SJSA1 (cell line): ENCODE measurements around the gene SETD3. TPM values are rescaled to one million over a fixed set of nuclear protein-coding genes. Genes with fewer than 3 reads are reported as not detected.

Experiments used
- DNase-seq, 2 experiments: peaks; one replicate each; pipeline ENCODE4 v3.0.0-alpha.2; 2015 to 2020; ENCODE audit warnings: low spot score in 2 of 2, low read depth in 1 of 2
- H3K27ac ChIP-seq: fragments of 250-450 bp; sonication (Bioruptor Pico); 2 replicates; pipeline ENCODE4 v1.5.1; 2020; ENCODE audit warnings: mild to moderate bottlenecking, moderate library complexity
- H3K27me3 ChIP-seq: fragments of 250-450 bp; sonication (Bioruptor Pico); replicated peaks from 2 replicates; pipeline ENCODE4 v1.5.1; 2020; ENCODE audit warnings: mild to moderate bottlenecking, moderate library complexity
- H3K36me3 ChIP-seq: fragments of 250-450 bp; sonication (Bioruptor Pico); 2 replicates; pipeline ENCODE4 v1.5.1; 2020; ENCODE audit warnings: mild to moderate bottlenecking
- H3K4me1 ChIP-seq: fragments of 250-450 bp; sonication (Bioruptor Pico); replicated peaks from 2 replicates; pipeline ENCODE4 v1.6.1; 2021; ENCODE audit warnings: mild to moderate bottlenecking
- H3K4me3 ChIP-seq: fragments of 250-450 bp; sonication (Bioruptor Pico); 2 replicates; pipeline ENCODE4 v1.5.1; 2020; ENCODE audit warnings: mild to moderate bottlenecking
- H3K9me3 ChIP-seq: fragments of 250-450 bp; sonication (Bioruptor Pico); replicated peaks from 2 replicates; pipeline ENCODE4 v1.5.1; 2020; ENCODE audit warnings: mild to moderate bottlenecking
- total RNA-seq: library from RNA; depleted of rRNA; stranded (reverse); fragments of >200 nt; shearing (Covaris generic); gene quantifications from 2 replicates; pipeline ENCODE4 v1.2.3, GENCODE V29; 2014

The SETD3 gene
- total RNA-seq, 1 experiment from 2014 or later: 71.0 TPM

DNA sequence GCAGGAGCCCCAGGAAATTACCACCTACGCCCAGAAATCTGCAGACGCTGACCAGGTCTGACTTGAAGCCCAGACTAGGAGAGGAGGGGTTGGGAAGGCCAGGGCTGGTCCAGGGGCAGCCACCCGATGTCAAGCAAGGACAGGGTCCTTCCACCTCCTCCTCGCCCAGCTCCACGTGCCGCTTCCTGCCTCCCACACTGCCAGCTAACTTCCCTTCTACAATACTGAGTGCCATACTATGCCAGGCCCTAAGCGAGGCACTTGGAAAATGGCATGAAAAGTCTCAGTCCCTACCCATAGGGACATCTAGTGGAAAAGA is 71.7 kb downstream of the SETD3 start:
- Histone ChIP-seq H3K36me3 (peaks cover 11% of the 10 kb centered on the region; the same call in 1 of the 2 replicates), H3K27ac (no peak overlapping the region), H3K27me3 (no peaks in the 10 kb centered on the region), H3K4me3 (no peak overlapping the region), H3K9me3 (no peaks in the 10 kb centered on the region), H3K4me1 (no peaks in the 10 kb centered on the region)
- DNase-seq: no peak

GRCh38 chr14:99408286-99408970 is 72.2 kb downstream of the SETD3 start:
- no peaks in the 10 kb centered on the region for H3K9me3 ChIP-seq
- H3K27me3 ChIP-seq: no peaks in the 10 kb centered on the region
- no peaks in the 10 kb centered on the region for H3K4me1 ChIP-seq
- no peak overlapping the region for H3K4me3 ChIP-seq
- no peak overlapping the region for H3K27ac ChIP-seq
- no peak for DNase-seq
- H3K36me3 ChIP-seq: peaks cover 7% of the 10 kb centered on the region; the same call in 1 of the 2 replicates

- no peaks in the 10 kb centered on the region for H3K27me3 ChIP-seq
- no peak overlapping the region for H3K4me3 ChIP-seq
- no peak overlapping the region for H3K27ac ChIP-seq
- H3K4me1 ChIP-seq: no peaks in the 10 kb centered on the region
- H3K9me3 ChIP-seq: no peaks in the 10 kb centered on the region
- DNase-seq: no peak
- peaks cover 6% of the 10 kb centered on the region; the same call in 1 of the 2 replicates for H3K36me3 ChIP-seq
These were observed 73.2 kb downstream of the SETD3 start for GRCh38 chr14:99407416-99407815.

GRCh38 chr14:99402950-99403349 is 77.7 kb downstream of the SETD3 start:
- Histone ChIP-seq H3K27me3 (no peaks in the 10 kb centered on the region), H3K4me1 (no peaks in the 10 kb centered on the region), H3K9me3 (no peaks in the 10 kb centered on the region), H3K4me3 (no peak overlapping the region), H3K27ac (no peak overlapping the region), H3K36me3 (peaks cover 23% of the 10 kb centered on the region)
- no peak for DNase-seq

DNA sequence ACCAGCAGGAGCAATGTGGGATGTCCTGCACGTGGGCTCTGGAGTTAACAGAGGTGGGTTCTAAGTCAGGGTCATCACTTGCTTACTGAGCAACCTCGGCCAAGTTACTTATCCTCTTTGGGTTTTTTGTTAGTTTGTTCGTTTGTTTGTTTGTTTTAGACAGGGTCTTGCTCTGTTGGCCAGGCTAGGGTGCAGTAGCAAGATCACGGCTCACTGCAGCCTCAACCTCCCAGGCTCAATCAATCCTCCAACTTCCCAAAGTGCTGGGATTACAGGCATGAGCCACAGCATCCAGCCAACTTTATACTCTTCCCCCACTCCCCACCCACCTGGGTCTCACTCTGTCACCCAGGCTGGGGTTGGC is 78.4 kb downstream of the SETD3 start:
- Histone ChIP-seq H3K27me3 (no peaks in the 10 kb centered on the region), H3K4me3 (no peak overlapping the region), H3K9me3 (no peaks in the 10 kb centered on the region), H3K36me3 (peaks cover 23% of the 10 kb centered on the region), H3K4me1 (no peaks in the 10 kb centered on the region), H3K27ac (no peak overlapping the region)
- DNase-seq: no peak

DNA sequence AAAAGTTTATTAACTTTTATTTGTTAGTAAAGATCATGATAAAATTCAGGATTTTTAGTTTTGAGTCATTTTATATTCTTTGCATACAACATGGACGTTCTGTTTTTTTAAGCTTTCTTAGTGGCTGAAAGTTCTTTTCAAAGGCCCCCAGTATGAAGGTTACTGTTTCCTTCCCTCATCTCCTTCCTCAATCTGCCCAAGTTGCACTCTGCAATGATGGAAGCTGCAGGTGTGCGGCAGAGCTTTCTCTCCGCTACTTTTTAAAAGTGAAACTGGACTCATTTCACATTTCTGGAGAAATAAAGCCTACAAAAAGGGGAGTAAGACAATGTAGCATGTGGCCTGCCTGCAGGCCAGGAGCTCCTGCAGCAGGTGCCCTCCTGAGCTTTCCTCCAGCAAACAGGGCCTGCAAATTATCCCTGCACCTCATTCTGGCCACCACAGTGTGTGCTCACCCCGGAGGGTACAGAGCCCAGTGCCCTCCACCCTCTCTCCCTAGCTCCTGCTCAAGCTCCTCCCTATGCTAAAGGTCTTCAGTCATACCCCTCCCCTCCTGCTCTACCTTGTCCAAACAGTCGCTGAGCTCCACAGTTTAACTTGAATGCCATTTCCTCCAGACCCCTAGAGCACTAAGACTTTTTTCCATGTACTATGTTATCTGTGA is 78.9 kb downstream of the SETD3 start:
- Histone ChIP-seq H3K4me1 (no peaks in the 10 kb centered on the region), H3K9me3 (no peaks in the 10 kb centered on the region), H3K4me3 (no peak overlapping the region), H3K36me3 (peaks cover 23% of the 10 kb centered on the region), H3K27me3 (no peaks in the 10 kb centered on the region), H3K27ac (no peak overlapping the region)
- DNase-seq: no peak

DNA sequence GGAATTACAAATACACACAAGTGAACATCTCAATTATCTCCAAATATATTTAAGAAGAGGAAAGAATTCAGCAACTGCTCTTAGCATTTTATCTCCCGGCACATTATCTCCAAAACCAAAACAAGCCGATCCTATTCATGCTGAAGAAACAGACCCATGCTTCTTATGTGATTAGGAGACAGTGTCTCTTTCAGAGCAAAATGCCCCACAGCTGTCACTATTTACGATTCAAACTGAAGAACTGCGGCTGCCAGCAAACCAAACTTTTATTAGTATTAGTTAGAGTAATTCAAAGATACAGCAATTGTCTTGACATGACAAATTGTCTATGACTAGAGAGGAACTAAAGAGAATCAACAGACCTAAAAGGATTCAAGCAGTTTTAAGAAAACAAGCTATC is 79.4 kb downstream of the SETD3 start:
- DNase-seq: no peak
- Histone ChIP-seq H3K4me1 (no peaks in the 10 kb centered on the region; the same call in 1 of the 2 replicates), H3K9me3 (no peaks in the 10 kb centered on the region), H3K36me3 (peaks cover 23% of the 10 kb centered on the region), H3K4me3 (no peak overlapping the region), H3K27ac (no peak overlapping the region), H3K27me3 (no peaks in the 10 kb centered on the region)

DNA sequence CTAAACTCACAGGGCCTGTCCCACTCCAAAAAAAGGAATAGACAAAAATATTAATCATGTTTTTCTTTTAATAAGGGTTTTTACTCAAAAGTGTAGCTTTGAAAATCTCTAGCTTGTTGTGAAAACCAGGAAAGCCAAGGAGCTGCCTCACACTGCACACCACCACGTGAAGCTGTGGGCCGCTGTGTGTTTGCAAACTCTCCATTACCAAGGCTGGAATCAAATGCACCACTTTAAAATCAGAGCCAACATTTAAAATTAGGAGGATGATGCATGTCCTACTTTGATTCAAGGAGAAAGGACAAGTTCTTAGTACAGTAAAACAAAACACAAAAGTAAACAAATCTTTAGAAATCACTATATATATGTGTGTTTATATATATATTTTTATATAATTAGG is 83.0 kb downstream of the SETD3 start:
- Histone ChIP-seq H3K4me3 (no peak overlapping the region), H3K27me3 (no peaks in the 10 kb centered on the region), H3K9me3 (no peaks in the 10 kb centered on the region), H3K36me3 (peaks cover 17% of the 10 kb centered on the region), H3K4me1 (no peaks in the 10 kb centered on the region; the same call in 1 of the 2 replicates), H3K27ac (no peak overlapping the region)
- DNase-seq: no peak

DNA sequence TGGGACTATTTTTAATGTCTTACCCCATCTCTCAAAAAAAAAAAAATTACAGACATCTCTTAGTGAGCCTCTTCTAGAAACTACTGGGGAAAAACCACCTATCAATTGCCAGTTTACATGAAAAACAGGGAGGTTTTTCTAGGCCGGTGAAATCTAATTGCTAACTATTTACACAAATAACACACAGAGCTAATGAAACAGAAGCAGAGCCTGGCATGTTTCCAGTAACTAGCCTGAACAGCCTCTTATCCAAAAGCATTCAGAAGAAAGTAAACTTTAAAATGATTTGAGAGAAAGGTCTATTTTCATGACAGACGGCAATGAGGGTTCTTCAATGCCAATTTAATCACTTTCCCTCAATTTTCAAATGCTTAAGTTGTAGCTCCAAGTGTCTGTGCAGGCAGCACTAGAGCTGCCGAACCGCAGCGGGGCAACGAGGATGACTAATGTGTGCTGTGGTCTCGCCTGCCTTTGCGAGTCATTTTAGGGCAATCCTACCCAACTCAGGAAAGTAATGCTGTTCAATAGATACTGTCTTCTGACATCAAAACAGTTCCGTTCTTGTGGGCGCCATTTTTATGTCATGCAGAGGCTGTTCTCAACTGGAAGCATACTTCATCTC is 84.6 kb downstream of the SETD3 start:
- peak in 1 of 2 experiments; percentile 19 for DNase-seq
- Histone ChIP-seq H3K27ac (no peak overlapping the region), H3K9me3 (no peaks in the 10 kb centered on the region), H3K4me3 (no peak overlapping the region), H3K4me1 (no peaks in the 10 kb centered on the region; the same call in 1 of the 2 replicates), H3K27me3 (no peaks in the 10 kb centered on the region), H3K36me3 (peaks cover 17% of the 10 kb centered on the region)

DNA sequence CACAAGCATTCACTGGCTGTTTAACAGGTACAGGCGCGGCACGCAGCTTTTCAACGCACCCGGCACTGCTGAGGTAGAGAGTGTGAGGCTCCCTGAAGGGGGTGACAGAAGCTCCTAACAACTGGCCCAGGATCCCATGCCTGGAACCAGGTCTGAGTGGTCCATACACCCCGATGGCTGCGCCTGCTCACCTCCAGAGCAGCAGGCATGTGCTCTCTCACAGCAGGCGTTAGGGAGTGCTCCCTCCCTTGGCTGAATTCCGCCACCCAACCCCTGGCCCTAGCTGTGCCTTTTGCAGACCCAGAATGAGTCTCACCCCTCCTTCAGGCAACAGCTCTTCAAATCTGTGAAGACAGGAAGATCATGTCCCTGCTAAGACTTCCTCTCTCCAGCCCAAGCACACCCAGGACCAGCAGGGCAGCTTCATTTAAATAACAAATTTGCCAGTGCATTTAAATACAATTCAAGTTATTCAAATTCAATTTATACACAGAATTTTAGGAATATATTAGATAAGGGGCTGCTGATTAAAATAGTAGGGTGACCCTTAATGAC is 86.0 kb downstream of the SETD3 start:
- no peak overlapping the region for H3K4me3 ChIP-seq
- H3K27ac ChIP-seq: no peak overlapping the region
- no peaks in the 10 kb centered on the region; the same call in 1 of the 2 replicates for H3K4me1 ChIP-seq
- no peaks in the 10 kb centered on the region for H3K27me3 ChIP-seq
- H3K36me3 ChIP-seq: peaks cover 12% of the 10 kb centered on the region; the same call in 1 of the 2 replicates
- DNase-seq: no peak
- no peaks in the 10 kb centered on the region for H3K9me3 ChIP-seq

GRCh38 chr14:99393059-99393655 is 87.5 kb downstream of the SETD3 start:
- Histone ChIP-seq H3K36me3 (peaks cover under 1% of the 10 kb centered on the region; the same call in 1 of the 2 replicates), H3K27me3 (no peaks in the 10 kb centered on the region; the same call in 1 of the 2 replicates), H3K9me3 (no peaks in the 10 kb centered on the region), H3K4me1 (peaks cover 6% of the 10 kb centered on the region), H3K27ac (no peak overlapping the region), H3K4me3 (no peak overlapping the region)
- DNase-seq: peak in 1 of 2 experiments; percentile 9

- Histone ChIP-seq H3K27ac (no peak overlapping the region), H3K4me3 (no peak overlapping the region), H3K9me3 (no peaks in the 10 kb centered on the region), H3K36me3 (no peaks in the 10 kb centered on the region), H3K27me3 (no peaks in the 10 kb centered on the region; the same call in 1 of the 2 replicates), H3K4me1 (peaks cover 6% of the 10 kb centered on the region)
- DNase-seq: no peak
These were observed 89.0 kb downstream of the SETD3 start for GRCh38 chr14:99391671-99392070.

DNA sequence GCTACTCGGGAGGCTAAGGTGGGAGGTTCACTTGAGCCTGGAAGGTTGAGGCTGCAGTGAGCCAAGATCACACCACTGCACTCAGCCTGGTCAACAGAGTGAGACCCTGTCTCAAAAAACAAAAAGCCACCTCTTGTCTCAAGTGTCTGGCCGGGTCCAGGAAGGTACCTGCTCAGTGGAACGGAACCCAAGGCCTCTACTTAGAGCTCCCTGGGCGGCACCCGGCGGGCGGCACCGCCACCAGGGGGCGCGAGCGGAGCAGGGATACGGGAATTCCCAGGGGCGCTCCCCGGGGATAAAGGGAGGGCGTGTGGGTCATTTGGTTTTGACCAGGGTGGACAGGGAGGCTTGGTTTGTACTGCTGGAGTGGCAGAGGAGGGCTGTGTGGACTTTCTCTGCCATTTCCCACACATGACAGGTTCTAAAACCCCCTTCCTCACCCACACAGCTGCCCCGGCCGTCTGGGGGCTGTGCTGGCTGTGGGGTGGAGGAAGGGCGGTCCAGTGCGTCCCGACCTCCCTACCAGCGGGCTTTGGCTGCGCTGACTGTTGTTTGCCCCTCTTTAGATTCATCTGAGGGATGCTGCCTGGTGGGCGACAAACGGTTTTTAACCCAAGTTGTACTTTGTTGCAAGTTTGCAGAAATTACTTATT is 91.4 kb downstream of the SETD3 start:
- Histone ChIP-seq H3K36me3 (no peaks in the 10 kb centered on the region), H3K4me1 (peaks cover 6% of the 10 kb centered on the region), H3K4me3 (no peak overlapping the region), H3K9me3 (no peaks in the 10 kb centered on the region), H3K27ac (no peak overlapping the region), H3K27me3 (no peaks in the 10 kb centered on the region; the same call in 1 of the 2 replicates)
- peak; percentile 40 to 62 for DNase-seq
